Islet precursor cell (in vitro differentiated cells): ENCODE results near the gene ADGRV1.

Source experiments
- DNase-seq: peaks from one replicate; pipeline ENCODE4 v3.0.0-alpha.2; 2018

Gene ADGRV1

DNA sequence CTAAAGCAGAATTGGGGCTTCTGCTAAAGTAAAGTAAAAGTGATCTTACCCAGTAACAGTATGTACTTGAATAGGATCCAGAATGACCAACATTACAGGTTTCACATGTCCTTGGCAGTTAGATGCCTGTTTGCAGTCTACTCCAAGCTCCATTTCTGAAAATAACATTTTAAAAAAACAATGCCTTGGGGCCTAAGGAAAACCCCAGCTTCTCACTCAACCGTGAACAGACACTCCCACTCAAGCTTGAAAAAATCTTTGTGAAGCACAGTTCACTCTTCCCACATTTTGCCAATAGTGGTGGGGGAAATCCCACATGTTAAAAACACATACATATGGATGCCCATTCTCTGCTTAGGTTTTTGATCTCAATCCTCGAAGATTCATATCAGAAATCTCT is 520.4 kb downstream of the ADGRV1 start:
- no peak for DNase-seq

GRCh38 chr5:91089758-91090157 is 531.2 kb downstream of the ADGRV1 start:
- DNase-seq, result no peak

DNA sequence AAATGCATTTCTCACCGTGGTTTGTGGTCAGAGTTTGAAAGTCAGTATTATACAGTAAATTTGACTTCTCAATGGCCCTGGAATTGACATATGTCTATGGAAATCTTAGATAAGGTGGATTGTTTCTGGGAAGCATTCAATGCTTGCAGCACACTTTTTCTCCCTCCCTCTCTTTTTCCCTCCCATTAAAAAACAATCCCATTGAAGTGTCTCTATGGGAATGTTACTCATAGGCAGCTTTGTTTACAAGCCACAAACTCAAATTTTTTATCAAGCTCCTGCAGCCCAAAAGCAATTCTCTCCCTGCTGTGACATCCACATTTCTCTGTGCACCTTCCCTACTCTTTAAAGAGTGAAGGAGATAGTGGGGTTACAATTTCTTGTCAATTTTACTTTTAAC is 532.4 kb downstream of the ADGRV1 start:
- no peak for DNase-seq

GRCh38 chr5:91091471-91092234 is 533.1 kb downstream of the ADGRV1 start:
- no peak for DNase-seq

DNA sequence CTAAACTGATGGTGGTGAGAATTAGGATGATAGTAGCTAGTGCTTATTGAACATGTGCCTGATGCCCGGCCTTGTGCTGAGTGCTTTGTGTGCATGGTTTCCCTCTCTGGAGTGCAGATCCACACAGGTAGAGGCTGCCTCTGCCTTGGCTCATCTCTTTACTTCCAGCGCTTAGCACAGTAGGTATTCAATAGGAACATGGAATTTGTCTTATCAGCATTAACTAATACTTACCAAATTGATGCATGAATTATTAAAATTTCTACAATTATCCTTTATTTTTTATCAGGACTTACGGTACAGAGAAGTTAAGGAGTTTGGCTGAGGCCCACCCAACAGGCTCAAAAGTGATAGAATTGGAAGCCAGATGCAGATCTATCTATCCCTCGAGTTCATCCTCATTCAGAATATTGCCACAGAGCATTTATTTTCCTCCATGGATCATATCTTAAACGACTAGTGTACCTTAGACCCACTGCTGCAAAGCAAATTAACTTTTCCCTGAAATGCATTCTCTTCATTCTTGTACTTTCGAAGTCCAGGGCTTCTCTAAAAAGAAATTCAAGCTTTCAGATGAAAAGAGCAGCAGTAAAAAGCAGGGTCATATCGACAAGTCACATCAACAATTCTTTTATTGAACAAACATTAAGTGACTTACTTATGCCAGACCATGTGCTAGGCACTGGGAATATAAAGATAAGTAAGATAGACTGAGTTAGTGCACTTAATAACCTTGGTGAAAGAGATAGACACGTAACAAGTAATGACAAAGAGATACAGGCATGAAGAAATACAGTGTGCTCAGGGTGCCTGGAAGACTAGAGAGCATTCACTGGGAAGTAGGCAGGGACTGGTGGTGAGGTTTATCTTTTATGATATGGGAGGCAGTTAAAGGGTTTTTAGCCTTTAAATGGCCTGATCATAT is 534.5 kb downstream of the ADGRV1 start:
- no peak for DNase-seq

GRCh38 chr5:91095313-91095712 is 536.7 kb downstream of the ADGRV1 start:
- no peak for DNase-seq

- DNase-seq, result no peak
Observed at GRCh38 chr5:91095786-91096385, 537.3 kb downstream of the ADGRV1 start.

DNA sequence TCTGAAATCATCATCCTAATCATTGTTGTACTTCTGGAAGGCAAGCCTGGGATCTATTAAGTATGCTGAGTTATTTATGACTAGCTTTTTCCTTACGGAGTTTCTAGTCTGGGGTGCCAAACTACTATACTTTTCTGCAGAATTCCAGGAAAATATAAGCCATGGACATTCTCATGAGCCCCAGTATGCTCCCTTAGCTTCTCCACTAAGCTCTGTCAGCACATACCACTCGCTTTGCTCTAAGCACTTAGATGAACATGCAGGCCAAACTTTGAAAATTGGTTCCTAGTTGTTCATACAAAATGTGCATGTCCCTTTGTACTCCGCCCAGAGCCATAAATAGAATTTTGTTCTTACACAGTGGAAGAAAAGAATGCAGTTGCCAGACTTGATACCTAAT is 539.9 kb downstream of the ADGRV1 start:
- DNase-seq, result no peak

- DNase-seq, result peak; percentile 84
Observed at GRCh38 chr5:91101600-91102379, 543.2 kb downstream of the ADGRV1 start.

- DNase-seq, result no peak
Observed at GRCh38 chr5:91103353-91104061, 544.9 kb downstream of the ADGRV1 start.

GRCh38 chr5:91104062-91104448 is 545.5 kb downstream of the ADGRV1 start:
- no peak for DNase-seq

GRCh38 chr5:91106842-91107511 is 548.4 kb downstream of the ADGRV1 start:
- no peak for DNase-seq

DNA sequence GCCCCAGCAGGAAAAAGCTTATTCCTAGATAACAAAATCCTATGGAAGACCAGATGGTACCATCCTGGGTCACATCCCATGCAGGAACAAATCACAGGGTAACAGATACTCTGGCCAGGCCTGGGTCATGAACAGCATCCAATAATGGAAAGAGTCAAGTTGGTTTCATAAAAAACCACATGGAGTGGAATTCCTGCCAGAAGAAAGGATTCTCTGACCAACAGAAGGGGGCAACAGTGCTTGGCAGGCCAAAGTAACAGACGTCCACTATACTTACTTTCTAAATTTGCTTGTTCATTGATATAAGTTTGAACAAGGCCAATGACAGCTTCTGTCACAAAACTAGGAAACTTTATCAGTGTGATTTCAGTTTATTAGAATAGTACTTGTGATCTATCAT is 551.0 kb downstream of the ADGRV1 start:
- no peak for DNase-seq

- DNase-seq, result no peak
Observed at GRCh38 chr5:91110686-91111085, 552.1 kb downstream of the ADGRV1 start.

GRCh38 chr5:91111473-91112238 is 553.1 kb downstream of the ADGRV1 start:
- no peak for DNase-seq

GRCh38 chr5:91114658-91115057 is 556.1 kb downstream of the ADGRV1 start:
- DNase-seq, result no peak

DNA sequence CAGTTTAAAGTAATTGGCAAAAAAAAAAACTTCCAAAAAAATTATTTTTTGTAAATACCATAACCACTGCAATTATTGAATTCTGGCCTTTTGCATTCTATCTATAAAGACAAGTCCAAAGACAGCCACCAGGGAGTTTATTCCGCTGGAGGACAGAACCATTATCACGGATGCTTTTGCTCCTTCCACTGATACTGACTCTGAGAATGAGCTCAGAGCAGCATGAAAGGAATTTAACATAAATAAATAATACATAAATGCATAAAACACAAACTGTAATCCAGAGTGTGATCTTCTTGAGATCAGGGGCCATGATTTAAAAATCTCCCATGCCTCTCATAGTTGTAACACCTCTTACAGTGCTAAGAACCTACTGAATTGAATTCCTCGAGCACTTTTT is 559.8 kb downstream of the ADGRV1 start:
- DNase-seq, result no peak

- DNase-seq, result no peak
Observed at GRCh38 chr5:91118796-91119195, 560.2 kb downstream of the ADGRV1 start.

- DNase-seq, result no peak
Observed at GRCh38 chr5:91119217-91119616, 560.6 kb downstream of the ADGRV1 start.

- peak; percentile 86 for DNase-seq
Observed at GRCh38 chr5:91119981-91120850, 561.6 kb downstream of the ADGRV1 start.
